ENCODE measurements around the gene RNPS1. TPM values are rescaled to one million over a fixed set of nuclear protein-coding genes. Genes with fewer than 3 reads are reported as not detected.

RNPS1 gene
- total and polyA plus RNA-seq, 2 of the 4 experiments (the other 2 are of a cell fraction): 57.5 to 192 TPM

DNA sequence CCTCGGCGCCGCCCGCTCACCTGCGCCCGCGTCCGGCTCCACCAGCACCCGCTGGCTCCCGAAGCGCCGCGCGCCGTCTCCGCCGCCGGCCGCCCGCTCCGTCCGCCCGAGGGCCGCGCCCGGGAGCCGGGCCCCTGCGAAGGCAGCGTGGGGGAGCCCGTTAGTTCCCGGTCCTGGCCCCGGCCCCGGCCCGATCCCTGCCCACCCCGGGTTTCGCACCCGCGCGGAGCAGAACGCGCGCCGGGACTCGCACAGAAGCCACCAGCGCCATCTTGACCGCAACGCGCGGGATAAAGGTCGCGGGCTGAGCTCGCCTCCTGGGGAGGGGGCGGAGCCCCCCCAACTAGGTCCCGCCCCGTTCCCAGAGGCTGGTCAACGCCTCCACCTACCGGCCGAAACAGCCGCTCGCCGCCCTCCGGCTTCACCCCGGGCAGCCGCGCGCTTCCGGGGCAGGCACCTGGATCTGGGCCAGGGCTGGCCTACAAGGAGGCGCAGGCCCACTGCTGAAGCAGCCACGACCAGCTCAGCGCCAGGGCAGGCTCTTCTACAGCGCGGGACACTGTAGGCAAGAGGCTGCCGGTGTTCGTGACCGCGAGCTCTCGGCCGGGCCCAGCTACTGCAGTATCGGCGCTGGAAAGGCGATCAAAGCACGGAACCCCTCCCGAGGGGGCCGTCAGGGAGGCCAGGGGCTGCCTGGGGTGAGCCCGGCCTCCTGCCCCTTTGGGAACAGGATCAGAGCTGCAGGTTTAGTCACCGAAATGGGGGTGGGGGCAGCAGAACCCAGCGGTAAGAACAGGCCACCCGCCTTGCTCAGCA is 16.4 kb downstream of the RNPS1 start, which contains the start of gene ECI1:
Gene ECI1, minus strand, starts transcription at position 292 of the 816 bp plus-strand sequence. Its CDS starts 21 bp downstream, at position 271.
- Histone ChIP-seq H3K56ac (ENCODE audit: extremely low read depth, insufficient read depth, low read length) (peak within 1 kb of the TSS; percentile 55), H2AK9ac (replicated peaks; ENCODE audit: low read depth, low read length, poor library complexity) (peak within 1 kb of the TSS; percentile 84), H3K9ac (ENCODE audit: low read depth, low read length) (peak within 1 kb of the TSS; percentile 62), H3K36me3 (ENCODE audit: control insufficient read depth, insufficient read depth, low read length) (peaks cover 32% of the 10 kb centered on the region), H2BK20ac (ENCODE audit: low read depth, low read length) (no peak within 1 kb of the TSS), H2AFZ (replicated peaks; ENCODE audit: low read length, poor library complexity) (peak within 1 kb of the TSS; percentile 89), H3K4me3 (ENCODE audit: insufficient read depth, low read depth, low read length) (peak within 1 kb of the TSS; percentile 52), H4K91ac (ENCODE audit: insufficient read depth, low read depth, low read length) (peak within 1 kb of the TSS; percentile 13; the same call in 1 of the 2 replicates), H3K23ac (ENCODE audit: low read depth, low read length) (peak within 1 kb of the TSS; percentile 56; the same call in 1 of the 2 replicates), H3K27me3 (ENCODE audit: control insufficient read depth, insufficient read depth, low read length) (no peaks in the 10 kb centered on the region), H3K4me1 (ENCODE audit: control insufficient read depth, insufficient read depth, low read length) (peaks cover 9% of the 10 kb centered on the region), H2BK5ac (ENCODE audit: low read depth, low read length, poor library complexity, severe bottlenecking) (peak within 1 kb of the TSS; percentile 20), H3K9me1 (ENCODE audit: insufficient read depth, low read length) (0 out of 2 replicates have a peak, but pooled peaks cover 2% of the 10 kb centered on the region), H4K20me1 (ENCODE audit: insufficient read depth, low read length) (peaks cover 22% of the 10 kb centered on the region), H2AK5ac (ENCODE audit: low read depth, low read length) (peak within 1 kb of the TSS; percentile 29; the same call in 1 of the 2 replicates), H2BK120ac (ENCODE audit: low read depth, low read length) (no peak within 1 kb of the TSS), H3K27ac (ENCODE audit: insufficient read depth, low read length) (peak within 1 kb of the TSS; percentile 60), H3K9me3 (ENCODE audit: control insufficient read depth, insufficient read depth, low read length) (no peaks in the 10 kb centered on the region), H3K4me2 (ENCODE audit: low read depth, low read length) (peak within 1 kb of the TSS; percentile 70), H3K14ac (replicated peaks; ENCODE audit: low read depth, low read length) (peak within 1 kb of the TSS; percentile 60), H4K5ac (ENCODE audit: low read depth, low read length) (peak within 1 kb of the TSS; percentile 30), H4K8ac (ENCODE audit: low read depth in 2 of 2, low read length in 2 of 2) (peak within 1 kb of the TSS; percentile 43 to 55; a peak in 1 of 4 replicates), H2BK15ac (ENCODE audit: low read depth, low read length) (no peak within 1 kb of the TSS), H3K4ac (ENCODE audit: low read depth, low read length) (peak within 1 kb of the TSS; percentile 76), H3K18ac (ENCODE audit: low read depth, low read length) (no peak within 1 kb of the TSS), H3K79me1 (ENCODE audit: low read depth in 1 of 2, low read length in 2 of 2) (peaks cover 24 to 46% of the 10 kb centered on the region in 2 experiments)
- ATAC-seq (ENCODE audit: low read depth): peak; percentile 99
- ChIA-PET CTCF (interaction anchor here (0.6 to 0.9 kb wide), 4 partner anchors 9 to 19 kb away, joined by 3 to 4 read pairs (median 3); no protein-coding TSS in a partner anchor), POLR2A (ENCODE audit: unreplicated experiment) (no interaction called here)
- peak; percentile 92 for DNase-seq
- BruUV-seq (replicated peaks): no TSS peak
- in situ Hi-C loops (cut with MboI; ENCODE audit: low sequenced_read_pairs) (loop anchor here (10.0 kb wide), 1 partner anchor 253 kb away; no protein-coding TSS in a partner anchor), dilution Hi-C loops (cut with HindIII; ENCODE audit: low sequenced_read_pairs, unreplicated experiment) (no loop called here), intact Hi-C loops (cut with micrococcal nuclease) (no loop called here)
- WGBS, 2 experiments (ENCODE audit: extremely low coverage in 2 of 2, insufficient read length in 1 of 2): 1% methylated on average over 39 of the region's 88 CpGs; no CpG with 5 or more reads in 1 of the 2 experiments
- TF ChIP-seq MXI1 (IDR thresholded peaks at IDR 0.05; ENCODE audit: borderline replicate concordance, low read depth, low read length): 0 out of 2 replicates have a peak, but pooled peaks have one; percentile 38
- no peak; the same call in none of the 2 replicates for TF ChIP-seq POLR2A (IDR thresholded peaks at IDR 0.05; ENCODE audit: low read depth, low read length)
- no peak for TF ChIP-seq NFE2L2 (IDR thresholded peaks at IDR 0.05; ENCODE audit: low read depth, low read length)
- peak; percentile 36; the same call in 1 of the 2 replicates for TF ChIP-seq BHLHE40 (IDR thresholded peaks at IDR 0.05; ENCODE audit: low read depth, low read length)
- TF ChIP-seq MAFK (IDR thresholded peaks at IDR 0.05; ENCODE audit: low read depth, low read length): no peak
- no peak for TF ChIP-seq RFX5 (IDR thresholded peaks at IDR 0.05; ENCODE audit: low read depth, low read length)
- TF ChIP-seq CEBPB (IDR thresholded peaks at IDR 0.05; ENCODE audit: low read depth, low read length): no peak
- no peak for TF ChIP-seq RCOR1 (IDR thresholded peaks at IDR 0.05; ENCODE audit: insufficient replicate concordance, low read length)
- peak; percentile 64 for TF ChIP-seq RAD21 (IDR thresholded peaks at IDR 0.05; ENCODE audit: low read length)
- TF ChIP-seq, protein P1, sequence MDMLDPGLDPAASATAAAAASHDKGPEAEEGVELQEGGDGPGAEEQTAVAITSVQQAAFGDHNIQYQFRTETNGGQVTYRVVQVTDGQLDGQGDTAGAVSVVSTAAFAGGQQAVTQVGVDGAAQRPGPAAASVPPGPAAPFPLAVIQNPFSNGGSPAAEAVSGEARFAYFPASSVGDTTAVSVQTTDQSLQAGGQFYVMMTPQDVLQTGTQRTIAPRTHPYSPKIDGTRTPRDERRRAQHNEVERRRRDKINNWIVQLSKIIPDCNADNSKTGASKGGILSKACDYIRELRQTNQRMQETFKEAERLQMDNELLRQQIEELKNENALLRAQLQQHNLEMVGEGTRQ (IDR thresholded peaks at IDR 0.05; ENCODE audit: low read depth, low read length): no peak
- TF ChIP-seq SMC3 (IDR thresholded peaks at IDR 0.05; ENCODE audit: low read depth, low read length): peak; percentile 14; the same call in 1 of the 2 replicates
- TF ChIP-seq, protein P2, sequence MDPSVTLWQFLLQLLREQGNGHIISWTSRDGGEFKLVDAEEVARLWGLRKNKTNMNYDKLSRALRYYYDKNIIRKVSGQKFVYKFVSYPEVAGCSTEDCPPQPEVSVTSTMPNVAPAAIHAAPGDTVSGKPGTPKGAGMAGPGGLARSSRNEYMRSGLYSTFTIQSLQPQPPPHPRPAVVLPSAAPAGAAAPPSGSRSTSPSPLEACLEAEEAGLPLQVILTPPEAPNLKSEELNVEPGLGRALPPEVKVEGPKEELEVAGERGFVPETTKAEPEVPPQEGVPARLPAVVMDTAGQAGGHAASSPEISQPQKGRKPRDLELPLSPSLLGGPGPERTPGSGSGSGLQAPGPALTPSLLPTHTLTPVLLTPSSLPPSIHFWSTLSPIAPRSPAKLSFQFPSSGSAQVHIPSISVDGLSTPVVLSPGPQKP (IDR thresholded peaks at IDR 0.05; ENCODE audit: borderline replicate concordance, low read depth, low read length): no peak
- peak; percentile 82; the same call in 1 of the 2 replicates for TF ChIP-seq MAZ (IDR thresholded peaks at IDR 0.05; ENCODE audit: borderline replicate concordance, low read depth, low read length)

Measured in IMR-90 (cell line).